Glomerular endothelial cell (primary cell): ENCODE measurements around the gene ESYT2. TPM values are rescaled to one million over a fixed set of nuclear protein-coding genes. Genes with fewer than 3 reads are reported as not detected.
"Not testable (repeated sequence)": the region's sequence is repeated elsewhere in the genome, so short reads cannot be mapped to it uniquely, and the experiment has no call there.

ENCODE experiments used
- DNase-seq: peaks from one replicate; pipeline ENCODE4 v3.0.0-alpha.2; 2011; ENCODE audit warnings: low read depth, low spot score; ENCODE audit errors: extremely low read depth
- total RNA-seq: library from RNA; depleted of rRNA; stranded (reverse); fragments of >200 nt; gene quantifications from 2 replicates; pipeline ENCODE4 v1.2.3, GENCODE V29; 2015

ESYT2 gene, protein sequence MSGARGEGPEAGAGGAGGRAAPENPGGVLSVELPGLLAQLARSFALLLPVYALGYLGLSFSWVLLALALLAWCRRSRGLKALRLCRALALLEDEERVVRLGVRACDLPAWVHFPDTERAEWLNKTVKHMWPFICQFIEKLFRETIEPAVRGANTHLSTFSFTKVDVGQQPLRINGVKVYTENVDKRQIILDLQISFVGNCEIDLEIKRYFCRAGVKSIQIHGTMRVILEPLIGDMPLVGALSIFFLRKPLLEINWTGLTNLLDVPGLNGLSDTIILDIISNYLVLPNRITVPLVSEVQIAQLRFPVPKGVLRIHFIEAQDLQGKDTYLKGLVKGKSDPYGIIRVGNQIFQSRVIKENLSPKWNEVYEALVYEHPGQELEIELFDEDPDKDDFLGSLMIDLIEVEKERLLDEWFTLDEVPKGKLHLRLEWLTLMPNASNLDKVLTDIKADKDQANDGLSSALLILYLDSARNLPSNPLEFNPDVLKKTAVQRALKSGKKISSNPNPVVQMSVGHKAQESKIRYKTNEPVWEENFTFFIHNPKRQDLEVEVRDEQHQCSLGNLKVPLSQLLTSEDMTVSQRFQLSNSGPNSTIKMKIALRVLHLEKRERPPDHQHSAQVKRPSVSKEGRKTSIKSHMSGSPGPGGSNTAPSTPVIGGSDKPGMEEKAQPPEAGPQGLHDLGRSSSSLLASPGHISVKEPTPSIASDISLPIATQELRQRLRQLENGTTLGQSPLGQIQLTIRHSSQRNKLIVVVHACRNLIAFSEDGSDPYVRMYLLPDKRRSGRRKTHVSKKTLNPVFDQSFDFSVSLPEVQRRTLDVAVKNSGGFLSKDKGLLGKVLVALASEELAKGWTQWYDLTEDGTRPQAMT
- total RNA-seq, result 49.5 and 49.8 TPM in 2 replicates

DNA sequence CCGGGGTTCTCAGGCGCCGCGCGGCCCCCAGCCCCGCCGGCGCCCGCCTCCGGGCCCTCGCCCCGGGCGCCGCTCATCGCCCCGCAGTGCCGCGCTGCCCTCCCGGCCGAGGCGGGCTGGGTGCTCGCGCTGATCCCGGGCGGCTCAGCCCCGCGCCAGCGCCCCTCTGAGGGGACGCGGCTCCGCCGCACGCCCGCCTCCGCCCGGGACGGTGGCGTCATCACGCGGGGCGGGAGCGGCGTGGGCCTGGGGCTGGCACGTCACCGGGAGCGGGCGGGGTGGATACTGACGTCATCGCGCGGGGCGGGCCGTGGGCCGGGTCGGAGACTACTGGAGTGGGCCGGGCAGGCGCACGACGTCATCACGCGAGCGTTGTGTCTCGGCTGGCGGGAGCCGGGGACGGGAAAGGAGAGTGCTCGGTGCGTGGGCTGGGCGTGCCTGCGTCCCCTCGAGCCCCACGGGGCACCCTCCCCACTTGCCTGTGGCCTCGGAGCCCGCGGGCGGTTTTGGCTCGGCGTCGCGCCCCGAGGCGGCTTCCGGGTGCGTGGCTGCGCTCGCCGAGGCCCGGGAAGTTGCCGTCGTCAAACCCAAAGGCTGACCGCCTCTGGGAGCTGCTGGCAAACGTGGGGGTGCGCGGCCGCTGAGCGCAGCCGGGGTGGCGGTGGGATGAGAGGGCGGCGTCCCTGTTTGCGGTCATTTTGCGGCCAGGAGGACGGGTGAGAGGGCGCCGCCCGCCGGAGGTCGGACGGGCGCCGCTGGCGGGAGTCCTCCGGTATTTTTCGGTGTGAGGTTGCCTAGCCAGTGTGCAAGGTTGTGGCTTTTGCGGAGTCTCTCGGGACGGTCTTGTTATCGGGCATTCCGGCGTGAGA, at the start of gene ESYT2:
TSS of gene ESYT2 (minus strand) at position 168 of the 869 bp plus-strand sequence. CDS start at position 77, 91 bp downstream.
- peak; percentile 50 for DNase-seq

DNA sequence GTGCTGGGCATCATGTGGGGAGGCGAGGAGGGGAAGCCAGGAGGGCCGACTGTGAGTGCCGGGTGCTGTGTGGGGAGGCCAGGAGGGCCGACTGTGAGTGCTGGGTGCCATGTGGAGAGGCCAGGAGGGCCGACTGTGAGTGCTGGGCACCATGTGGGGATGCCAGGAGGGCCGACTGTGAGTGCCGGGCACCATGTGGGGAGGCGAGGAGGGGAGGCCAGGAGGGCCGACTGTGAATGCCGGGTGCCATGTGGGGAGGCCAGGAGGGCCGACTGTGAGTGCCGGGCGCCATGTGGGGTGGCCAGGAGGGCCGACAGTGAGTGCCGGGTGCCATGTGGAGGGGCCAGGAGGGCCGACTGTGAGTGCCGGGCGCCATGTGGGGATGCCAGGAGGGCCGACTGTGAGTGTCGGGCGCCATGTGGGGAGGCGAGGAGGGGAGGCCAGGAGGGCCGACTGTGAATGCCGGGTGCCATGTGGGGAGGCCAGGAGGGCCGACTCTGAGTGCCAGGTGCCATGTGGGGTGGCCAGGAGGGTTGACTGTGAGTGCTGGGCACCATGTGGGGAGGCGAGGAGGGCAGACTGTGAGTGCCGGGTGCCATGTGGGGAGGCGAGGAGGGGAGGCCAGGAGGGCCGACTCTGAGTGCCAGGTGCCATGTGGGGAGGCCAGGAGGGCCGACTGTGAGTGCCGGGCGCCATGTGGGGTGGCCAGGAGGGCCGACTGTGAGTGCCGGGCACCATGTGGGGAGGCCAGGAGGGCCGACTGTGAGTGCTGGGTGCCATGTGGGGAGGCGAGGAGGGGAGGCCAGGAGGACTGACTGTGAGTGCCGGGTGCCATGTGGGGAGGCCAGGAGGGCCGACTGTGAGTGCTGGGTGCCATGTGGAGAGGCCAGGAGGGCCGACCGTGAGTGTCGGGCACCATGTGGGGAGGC, 49.1 kb upstream of the ESYT2 start:
- DNase-seq, result not testable (repeated sequence)

DNA sequence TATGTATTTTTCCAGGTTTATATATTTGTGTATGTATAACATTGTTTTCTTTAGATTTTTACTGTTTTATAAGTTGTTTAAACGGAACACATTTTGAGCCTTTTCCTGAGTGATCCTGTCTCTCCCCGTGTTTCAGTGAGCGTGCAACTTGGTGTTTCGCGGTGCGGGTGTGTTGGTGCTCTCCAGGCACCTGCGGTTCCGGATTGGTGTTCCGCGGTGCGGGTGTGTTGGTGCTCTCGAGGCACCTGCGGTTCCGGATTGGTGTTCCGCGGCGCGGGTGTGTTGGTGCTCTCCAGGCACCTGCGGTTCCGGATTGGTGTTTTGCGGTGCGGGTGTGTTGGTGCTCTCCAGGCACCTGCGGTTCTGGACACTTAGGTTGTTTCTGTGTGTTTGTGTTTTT, 47.7 kb upstream of the ESYT2 start:
- DNase-seq, result no peak

DNA sequence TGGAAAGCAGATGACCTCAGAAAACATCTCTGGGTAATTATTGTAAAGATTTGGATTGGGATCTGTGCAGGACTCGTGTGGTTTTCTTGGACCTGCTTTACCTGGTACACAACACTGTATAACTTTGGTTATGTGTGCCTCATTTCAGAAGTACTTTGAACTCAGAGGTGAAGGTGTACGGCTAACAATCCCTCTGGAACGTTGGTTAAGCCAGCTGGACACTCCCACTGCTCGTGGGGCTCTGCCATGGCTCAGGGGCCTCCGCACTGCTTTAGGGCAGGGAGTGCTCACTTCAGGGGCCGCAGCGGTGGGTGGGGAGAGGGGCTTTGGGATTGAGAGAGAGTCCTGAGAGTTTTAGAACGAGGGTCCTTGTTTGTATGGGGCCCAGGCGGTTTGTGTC, 40.6 kb upstream of the ESYT2 start:
- DNase-seq, result no peak

DNA sequence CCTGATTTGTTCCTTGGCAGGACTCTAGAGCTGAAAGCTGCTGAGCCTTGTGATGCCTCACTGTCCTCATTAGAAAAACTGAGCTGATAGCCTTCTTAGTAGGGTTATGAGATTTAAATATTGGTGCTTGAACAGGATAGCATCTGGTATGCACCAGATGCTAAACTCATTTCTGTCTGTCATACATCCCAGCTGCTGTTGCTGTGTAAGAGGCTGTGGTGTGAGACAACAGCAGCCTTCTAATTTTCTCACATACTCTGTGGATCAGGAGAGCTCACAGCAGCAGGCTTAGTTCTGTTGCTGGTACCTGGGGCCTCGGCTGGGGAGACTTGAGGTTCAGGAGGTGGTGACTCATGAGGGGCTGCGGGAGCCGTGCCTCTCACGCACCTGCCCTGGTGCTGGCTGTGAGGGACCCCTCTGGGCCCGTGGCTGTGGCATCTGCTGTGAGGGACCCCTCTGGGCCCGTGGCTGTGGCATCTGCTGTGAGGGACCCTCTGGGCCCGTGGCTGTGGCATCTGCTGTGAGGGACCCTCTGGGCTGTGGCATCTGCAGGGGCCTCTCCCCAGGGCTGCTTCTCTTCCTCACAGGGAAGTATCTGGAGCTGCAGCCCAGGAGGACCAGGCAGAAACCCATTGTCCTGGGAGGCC, 39.6 kb upstream of the ESYT2 start:
- no peak for DNase-seq

DNA sequence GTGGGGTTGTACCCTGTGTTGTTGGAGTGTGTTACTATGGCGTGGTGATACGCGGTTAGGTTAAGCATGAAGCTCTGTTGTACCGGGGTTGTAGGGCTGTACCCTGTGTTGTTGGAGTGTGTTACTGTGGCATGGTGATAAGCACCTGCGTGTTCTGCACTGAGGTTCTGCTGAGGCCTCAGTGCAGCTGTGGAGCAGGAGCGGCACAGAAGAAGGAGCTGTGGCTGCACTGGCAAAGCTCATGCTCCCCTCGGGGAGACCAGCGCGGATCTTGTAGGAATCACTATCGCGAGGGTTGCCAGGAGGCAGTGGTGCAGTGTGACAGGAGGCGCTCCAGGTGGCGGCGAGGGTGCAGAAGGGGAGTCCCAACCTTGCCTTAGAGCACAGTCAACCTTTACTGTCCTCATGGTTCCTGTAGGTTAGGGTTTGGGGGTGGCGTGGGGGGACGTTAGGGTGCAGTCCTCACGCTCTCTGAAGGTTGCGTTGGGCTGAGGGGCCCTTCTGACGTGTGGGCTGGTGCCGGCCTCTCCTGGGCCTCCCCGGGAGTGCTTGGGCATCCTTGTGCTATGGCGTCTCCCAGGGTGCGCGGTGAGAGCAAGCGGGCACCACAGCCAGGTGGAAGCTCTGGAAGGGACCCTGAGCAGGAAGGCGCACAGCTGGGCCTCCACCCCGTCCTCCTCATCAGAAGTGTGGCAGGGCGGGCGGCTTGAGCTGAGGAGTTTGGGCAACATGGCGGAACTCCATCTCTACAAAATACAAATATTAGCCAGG, 38.1 kb upstream of the ESYT2 start:
- DNase-seq, result no peak

DNA sequence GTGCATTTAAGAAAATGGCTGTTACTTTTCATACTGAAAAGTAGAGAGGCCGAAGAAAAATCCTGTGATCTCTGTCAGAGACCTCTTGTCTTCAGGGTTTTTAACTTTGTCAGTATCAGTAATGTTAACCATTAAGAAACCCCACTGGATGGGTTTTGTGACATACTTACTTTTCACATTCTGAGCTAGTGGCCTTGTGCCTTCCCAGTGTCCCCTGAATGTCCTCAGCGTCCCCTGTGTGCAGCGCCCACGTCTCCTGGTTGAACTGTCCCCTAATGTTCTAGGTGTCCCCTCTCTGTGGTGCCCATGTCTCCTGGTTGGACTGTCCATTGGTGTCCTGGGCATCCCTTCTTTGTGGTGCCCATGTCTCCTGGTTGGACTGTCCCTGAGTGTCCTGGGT, 36.7 kb upstream of the ESYT2 start:
- no peak for DNase-seq

DNA sequence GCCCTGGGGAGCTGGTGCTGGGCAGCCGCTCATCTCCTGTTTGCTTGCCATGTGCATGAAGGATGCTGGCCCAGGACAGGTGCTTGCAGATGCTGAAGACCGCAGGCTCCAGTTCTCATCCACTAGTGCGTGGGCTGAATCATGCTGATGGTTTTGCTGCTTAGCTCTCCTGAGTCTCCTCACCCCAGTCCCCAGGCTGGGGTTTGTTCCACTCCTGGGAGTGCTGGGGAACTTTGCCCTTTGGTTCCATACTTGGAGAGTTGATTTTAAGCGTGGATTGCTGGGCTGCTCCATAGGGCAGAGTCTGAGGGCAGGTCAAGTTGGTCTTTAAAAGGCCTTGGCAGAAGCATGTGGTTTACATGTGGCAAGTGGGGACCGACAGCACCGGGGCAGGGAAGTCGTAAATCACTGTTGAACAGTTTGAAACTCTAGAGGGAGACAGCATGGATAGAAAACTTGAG, 36.2 kb upstream of the ESYT2 start:
- DNase-seq, result no peak

DNA sequence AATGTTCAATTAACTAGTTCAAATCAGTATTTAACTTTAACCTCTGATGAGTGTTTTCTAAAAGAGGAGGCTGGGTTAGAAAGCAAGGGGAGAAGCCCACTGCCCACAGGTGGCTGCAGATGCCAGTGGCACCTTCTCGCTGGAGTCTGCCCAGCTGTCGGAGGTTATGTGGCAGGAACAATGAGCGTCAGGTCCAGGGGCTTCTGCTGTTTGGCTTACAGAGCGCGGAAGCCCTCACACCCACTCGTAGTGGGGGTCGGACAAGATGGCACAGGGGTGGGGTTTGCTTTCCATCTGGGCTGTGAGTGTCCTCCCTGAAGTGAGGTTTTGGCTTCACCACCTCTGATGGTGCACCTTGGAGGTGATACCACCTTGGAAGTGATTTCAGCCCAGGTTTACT, 35.5 kb upstream of the ESYT2 start:
- no peak for DNase-seq

DNA sequence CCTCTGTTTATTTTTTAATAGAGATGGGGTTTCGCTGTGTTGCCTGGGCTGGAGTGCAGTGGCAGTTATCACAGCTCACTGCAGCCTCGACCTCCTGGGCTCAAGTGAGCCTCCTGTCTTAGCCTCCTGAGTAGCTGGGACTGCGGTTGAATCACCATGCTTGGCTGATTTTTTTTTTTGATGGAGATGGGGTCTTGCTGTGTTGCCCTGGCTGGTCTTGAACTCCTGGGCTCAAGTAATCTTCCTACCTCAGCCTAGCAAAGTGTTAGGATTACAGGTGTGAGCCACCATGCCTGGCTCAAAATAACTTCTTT, 35.2 kb upstream of the ESYT2 start:
- no peak for DNase-seq

DNA sequence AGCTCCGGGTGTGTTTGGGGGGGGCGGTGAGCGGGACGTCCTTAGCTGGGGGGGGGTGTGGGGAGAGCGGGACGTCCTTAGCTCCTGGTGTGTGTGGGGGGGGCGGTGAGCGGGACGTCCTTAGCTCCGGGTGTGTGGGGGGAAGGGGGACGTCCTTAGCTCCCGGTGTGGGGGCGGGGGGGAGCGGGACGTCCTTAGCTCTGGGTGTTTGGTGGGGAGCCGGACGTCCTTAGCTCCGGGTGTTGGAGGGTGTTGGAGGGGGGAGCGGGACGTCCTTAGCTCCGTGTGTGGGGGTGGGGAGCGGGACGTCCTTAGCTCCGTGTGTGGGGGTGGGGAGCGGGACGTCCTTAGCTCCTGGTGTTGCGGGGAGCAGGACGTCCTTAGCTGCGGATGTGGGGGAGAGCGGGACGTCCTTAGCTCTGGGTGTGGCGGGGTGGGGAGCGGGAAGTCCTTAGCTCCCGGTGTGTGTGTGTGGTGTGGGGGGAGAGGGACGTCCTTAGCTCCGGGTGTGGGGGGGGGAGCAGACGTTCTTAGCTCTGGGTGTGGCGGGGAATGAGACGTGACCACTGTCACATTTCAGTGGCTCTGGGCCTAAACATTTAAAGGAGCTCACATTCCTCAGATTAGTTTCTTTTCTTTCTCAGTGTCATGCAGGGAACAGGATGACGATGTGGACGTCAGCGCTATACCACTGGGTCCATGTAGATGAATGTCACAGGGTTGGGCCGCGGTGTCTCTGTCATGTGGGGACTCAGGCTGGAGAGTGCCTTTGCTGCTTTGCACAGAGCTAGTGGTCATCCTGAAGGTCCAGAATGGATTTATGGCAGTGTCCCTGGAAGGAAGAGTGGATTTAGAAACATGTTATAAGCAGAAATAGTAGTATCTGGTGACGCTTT, 34.5 kb upstream of the ESYT2 start:
- no peak for DNase-seq

DNA sequence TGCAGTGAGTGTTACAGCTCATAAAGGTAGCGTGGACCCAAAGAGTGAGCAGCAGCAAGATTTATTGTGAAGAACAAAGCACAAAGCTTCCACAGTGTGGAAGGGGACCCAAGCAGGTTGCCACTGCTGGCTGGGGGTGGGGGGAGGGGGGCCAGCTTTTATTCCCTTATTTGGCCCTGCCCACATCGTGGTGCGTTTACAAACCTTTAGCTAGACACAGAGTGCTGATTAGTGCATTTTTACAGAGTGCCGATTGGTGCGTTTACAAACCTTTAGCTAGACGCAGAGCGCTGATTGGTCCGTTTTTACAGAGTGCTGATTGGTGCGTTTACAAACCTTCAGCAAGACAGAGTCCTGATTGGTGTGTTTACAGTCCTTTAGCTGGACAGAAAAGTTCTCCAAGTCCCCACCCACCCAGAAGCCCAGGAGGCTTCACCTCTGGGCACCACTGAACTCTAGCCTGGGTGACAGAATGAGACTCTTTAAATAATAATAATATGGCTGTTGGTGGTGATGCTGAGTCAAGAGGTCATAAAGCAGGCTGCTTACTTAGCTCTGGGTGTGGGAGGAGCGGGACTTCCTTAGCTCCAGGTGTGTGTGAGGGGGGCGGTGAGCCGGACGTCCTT, 33.8 kb upstream of the ESYT2 start:
- DNase-seq, result peak; percentile 22

DNA sequence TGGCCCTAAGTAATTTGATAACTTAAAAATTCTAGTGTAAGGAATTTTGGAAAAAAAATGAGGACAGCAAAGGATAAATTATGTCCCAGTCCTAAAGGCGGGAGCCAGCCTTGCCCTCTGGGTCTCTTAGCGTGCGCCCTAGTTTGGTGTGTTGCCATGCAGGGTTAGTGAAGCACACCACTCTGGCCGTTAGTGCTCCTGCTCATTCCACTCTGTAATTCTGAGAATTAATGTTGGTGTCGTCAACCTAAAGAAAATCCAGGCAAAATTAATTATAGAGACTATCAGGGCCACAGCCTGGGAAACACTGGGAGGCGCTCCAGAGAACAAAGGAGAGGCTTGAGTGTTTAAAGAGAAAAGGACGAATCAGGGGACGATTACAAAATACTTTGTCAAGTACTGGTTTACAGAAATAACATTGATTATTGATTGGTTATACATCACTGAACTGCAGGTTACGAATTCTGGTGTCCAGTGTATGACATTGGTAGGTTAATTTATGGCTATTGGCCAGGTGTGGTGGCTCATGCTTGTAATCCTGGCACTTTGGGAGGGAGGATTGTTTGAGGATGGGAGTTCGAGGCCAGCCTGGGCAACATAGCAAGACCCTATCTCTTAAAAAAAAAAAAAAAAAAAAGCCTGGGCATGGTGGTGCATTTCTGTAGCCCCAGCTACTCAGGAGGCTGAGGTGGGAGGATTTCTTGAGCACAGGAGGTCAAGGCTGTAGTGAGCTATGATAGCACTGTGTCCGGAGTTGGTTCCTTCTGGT, 32.8 kb upstream of the ESYT2 start:
- DNase-seq, result no peak

DNA sequence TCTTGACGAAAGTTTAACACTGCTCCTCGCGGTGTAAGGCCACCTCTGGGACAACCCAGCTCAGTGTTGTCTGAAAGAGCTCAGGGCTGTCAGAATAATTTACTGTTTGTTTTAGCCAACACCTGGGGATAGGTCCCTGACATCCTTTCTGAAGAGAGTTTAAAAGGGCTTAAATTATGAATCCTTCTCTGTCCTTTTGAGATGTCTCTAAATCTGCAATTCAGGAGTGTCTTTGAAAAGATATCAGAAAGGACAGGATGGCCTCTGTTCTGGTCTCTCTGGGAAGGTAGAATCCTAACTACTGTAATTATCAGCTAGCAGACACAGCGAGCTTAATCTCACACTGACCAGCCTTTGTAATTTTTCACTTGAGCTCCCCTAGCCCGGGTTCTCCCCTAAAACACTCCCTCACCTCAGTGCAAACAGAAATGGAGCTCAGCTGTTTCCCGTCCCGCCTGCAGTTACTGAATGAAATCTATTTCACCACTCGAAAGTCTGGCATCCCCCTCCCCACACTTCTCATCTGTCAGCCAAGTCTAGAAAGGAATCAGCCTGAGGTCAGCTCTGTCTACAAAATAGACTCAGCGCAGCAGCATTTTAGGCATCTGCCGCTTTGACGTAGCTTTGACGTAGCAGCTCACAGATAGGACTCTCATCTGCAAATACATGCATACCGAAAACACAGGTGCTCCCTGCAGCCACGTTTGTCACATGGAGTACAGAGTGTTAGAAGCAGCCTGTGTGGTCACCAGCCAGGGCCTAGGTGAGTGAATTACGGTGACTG, 31.9 kb upstream of the ESYT2 start:
- DNase-seq, result no peak

DNA sequence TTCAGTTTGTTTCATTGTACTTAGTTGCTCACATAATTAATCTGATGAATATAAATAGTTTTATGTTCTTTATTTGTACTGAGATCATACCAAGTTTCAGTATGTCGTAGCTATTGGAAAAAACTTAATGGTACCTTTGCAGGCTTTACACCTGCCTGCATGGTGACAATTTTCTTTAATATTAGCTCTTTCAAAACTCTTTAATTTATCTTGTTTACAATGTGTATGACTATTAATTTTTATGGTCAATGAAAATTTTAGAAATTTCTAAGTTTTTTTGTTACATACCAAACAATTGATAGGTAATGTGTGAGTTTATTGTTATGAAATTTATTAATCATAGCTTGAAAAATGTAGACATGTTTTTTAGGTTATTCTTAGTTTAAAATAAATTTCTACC, 31.1 kb upstream of the ESYT2 start:
- no peak for DNase-seq
